HG03354 (cell line): ENCODE measurements around the gene EIF1.
"Not testable (repeated sequence)": the region's sequence is repeated elsewhere in the genome, so short reads cannot be mapped to it uniquely, and the experiment has no call there.

Experiments
- ATAC-seq: cut with Tn5 transposase; IDR thresholded peaks from one replicate; pipeline ENCODE4 v1.9.1; 2021; ENCODE audit warnings: mild to moderate bottlenecking; ENCODE audit not compliant: unreplicated experiment, poor library complexity, severe bottlenecking

EIF1 gene

GRCh38 chr17:41675157-41676057 is 13.3 kb upstream of the EIF1 start:
- ATAC-seq: not testable (repeated sequence)

- ATAC-seq: no peak
Measured at GRCh38 chr17:41676058-41676419, 12.6 kb upstream of the EIF1 start.

GRCh38 chr17:41678411-41678906 is 10.2 kb upstream of the EIF1 start:
- peak; percentile 5 for ATAC-seq

GRCh38 chr17:41678907-41679739 is 9.6 kb upstream of the EIF1 start:
- ATAC-seq: peak; percentile 69

- ATAC-seq: no peak
Measured at GRCh38 chr17:41679740-41680425, 8.8 kb upstream of the EIF1 start.

- ATAC-seq: no peak
Measured at GRCh38 chr17:41680426-41681040, 8.2 kb upstream of the EIF1 start.

GRCh38 chr17:41681776-41682175 is 6.9 kb upstream of the EIF1 start:
- no peak for ATAC-seq

- ATAC-seq: no peak
Measured at GRCh38 chr17:41682631-41683030, 6.1 kb upstream of the EIF1 start.

GRCh38 chr17:41683441-41684007 is 5.2 kb upstream of the EIF1 start:
- ATAC-seq: no peak

GRCh38 chr17:41684035-41684434 is 4.7 kb upstream of the EIF1 start:
- ATAC-seq: no peak

GRCh38 chr17:41685753-41686152 is 2.9 kb upstream of the EIF1 start:
- not testable (repeated sequence) for ATAC-seq

- no peak for ATAC-seq
Measured at GRCh38 chr17:41686281-41686680, 2.4 kb upstream of the EIF1 start.

GRCh38 chr17:41687828-41688640 is 651 bp upstream of the EIF1 start:
- peak; percentile 22 for ATAC-seq

- no peak for ATAC-seq
Measured at GRCh38 chr17:41689497-41690299, 1.0 kb downstream of the EIF1 start.

GRCh38 chr17:41690497-41690896 is 1.8 kb downstream of the EIF1 start:
- no peak for ATAC-seq

- ATAC-seq: no peak
Measured at GRCh38 chr17:41691031-41691777, 2.5 kb downstream of the EIF1 start.
